Raji (cell line): ENCODE results near the gene TUBA3E.

ENCODE experiments used
- POLR2A ChIP-seq: IDR thresholded peaks from 2 replicates; pipeline ENCODE4 v1.6.1; 2011; ENCODE audit warnings: low read depth, low read length, control low read depth; ENCODE audit not compliant: insufficient read depth

The TUBA3E gene

GRCh38 chr2:130198343-130198742 is at the start of gene TUBA3E:
Gene TUBA3E, minus strand, starts transcription at chr2:130198439. Its CDS starts 79 bp downstream, at chr2:130198360.
- TF ChIP-seq POLR2A, result no peak

GRCh38 chr2:130246430-130246829 is 48.2 kb upstream of the TUBA3E start:
- no peak for TF ChIP-seq POLR2A

DNA sequence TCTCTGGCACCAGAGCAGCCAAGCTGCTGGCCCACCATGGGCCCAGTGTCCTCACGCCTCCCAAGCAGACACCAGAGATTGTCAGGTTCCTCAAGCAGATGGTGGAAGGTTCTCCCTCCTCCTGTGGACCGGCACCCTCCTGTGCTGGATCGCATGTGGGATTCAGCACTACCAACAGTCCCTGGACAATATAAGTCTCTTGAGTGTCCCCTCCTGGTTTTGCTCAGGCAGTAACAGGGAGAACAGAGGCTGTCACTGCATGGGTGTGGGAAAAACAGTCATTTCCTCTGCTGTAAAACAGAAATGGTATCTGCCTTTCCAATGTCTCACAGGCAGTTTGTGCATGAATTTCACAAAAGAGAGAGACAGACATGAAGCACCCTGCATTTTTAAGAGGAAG is 47.7 kb upstream of the TUBA3E start:
- no peak for TF ChIP-seq POLR2A

- no peak for TF ChIP-seq POLR2A
Observed at GRCh38 chr2:130243359-130243758, 45.1 kb upstream of the TUBA3E start.

- TF ChIP-seq POLR2A, result no peak
Observed at GRCh38 chr2:130241041-130241707, 42.9 kb upstream of the TUBA3E start.

- TF ChIP-seq POLR2A, result no peak
Observed at GRCh38 chr2:130231656-130232055, 33.4 kb upstream of the TUBA3E start.

GRCh38 chr2:130190237-130190636 is 8.0 kb downstream of the TUBA3E start:
- TF ChIP-seq POLR2A, result 0 out of 2 replicates have a peak, but pooled peaks have one; percentile 16

DNA sequence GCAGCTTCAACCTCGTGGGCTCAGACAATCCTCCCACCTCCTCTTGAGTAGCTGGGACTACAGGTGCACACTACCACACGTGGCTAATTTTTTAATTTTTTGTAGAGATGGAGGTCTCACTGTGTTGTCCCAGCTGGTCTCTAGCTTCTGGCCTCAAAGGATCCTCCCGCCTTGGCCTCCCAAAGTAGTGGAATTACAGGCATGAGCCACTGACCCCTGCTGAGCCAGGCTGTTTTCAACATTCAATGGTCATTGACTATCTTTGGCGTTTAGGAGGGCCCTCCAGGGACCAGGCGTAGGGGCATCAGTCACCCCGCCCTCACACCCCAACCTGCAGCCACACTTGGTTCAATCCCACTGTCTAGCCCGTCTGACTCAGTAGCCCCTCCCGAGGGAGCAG is 11.0 kb downstream of the TUBA3E start:
- TF ChIP-seq POLR2A, result no peak

DNA sequence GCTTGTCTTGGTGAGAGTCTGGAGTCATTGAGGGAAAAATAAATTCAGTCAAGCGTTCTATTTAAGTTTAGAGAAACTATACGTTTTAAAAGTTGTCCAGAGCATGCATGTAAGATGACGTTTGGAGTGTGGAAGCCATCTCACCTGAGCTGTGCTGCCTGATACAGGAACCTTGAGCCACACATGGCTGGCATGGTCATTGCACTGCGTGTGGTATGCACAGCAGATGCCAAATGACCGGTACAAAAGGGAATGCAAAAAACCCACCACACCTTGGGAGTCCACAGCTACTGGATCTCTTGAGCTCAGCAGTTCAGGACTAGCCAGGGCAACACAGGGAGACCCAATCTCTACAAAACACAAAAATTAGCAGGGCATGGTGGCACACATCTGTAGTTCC is 11.8 kb downstream of the TUBA3E start:
- TF ChIP-seq POLR2A, result no peak

- no peak for TF ChIP-seq POLR2A
Observed at GRCh38 chr2:130185896-130186295, 12.3 kb downstream of the TUBA3E start.

DNA sequence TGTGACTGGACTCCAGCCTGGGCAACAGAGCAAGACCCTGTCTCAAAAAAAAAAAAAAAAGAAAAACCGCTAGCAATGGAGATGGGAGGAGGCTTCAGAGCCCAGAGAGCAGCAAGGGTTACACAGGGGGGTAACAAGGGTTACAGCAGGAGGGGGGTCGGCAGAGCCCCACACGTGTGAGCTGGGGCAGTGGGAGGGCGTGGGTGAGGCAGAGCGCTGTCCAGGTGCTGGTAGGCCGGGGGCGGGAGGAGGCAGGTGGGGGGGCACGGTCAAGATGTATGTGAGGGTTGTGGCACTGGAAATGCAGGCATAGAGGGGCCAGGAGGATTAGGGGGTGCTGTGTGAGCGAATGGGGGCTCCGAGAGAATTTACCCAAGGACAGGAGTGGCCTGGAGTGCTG is 12.8 kb downstream of the TUBA3E start:
- TF ChIP-seq POLR2A, result no peak

- no peak for TF ChIP-seq POLR2A
Observed at GRCh38 chr2:130183512-130184373, 14.5 kb downstream of the TUBA3E start.

DNA sequence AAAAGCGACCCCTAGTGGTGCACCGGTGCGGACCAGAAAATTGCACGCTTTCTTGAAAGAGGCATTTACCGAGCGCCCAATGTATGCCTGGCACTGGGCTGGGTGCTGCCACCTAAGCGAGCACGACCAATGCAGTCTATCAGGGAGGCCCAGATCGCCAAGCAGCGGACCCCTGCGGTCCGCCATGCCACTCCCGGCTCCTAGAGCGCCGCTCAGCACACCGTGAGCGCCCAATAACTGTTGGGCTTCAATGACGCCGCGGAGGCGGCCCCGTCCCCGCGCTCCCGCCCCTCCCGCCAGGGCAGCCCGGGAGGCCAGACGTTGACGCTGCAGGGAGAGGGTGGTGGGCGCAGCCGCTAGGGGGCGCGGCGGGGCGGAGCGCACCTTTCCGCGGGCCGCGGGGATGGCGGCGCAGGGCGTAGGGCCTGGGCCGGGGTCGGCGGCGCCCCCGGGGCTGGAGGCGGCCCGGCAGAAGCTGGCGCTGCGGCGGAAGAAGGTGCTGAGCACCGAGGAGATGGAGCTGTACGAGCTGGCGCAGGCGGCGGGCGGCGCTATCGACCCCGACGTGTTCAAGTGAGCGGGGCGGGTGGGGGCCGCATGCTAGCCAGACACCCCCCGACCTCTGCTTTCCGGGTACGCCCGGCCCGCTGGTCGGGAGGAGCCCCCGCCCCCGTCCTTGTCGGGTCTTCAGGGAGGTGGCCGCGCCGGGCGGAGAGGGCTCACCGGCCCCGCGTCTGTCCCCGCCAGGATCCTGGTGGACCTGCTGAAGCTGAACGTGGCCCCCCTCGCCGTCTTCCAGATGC is 16.2 kb downstream of the TUBA3E start, which contains the start of gene MZT2B:
MZT2B (plus strand) TSS at position 383 of the 803 bp plus-strand sequence; CDS start at position 404, 21 bp downstream.
- peak; percentile 65; the same call in 1 of the 2 replicates for TF ChIP-seq POLR2A

- peak; percentile 72 for TF ChIP-seq POLR2A
Observed at GRCh38 chr2:130181325-130181879, 16.8 kb downstream of the TUBA3E start, which contains the start of gene SMPD4. Gene SMPD4, minus strand, starts transcription at chr2:130181602. Its CDS starts 5,010 bp downstream, at chr2:130176592.

GRCh38 chr2:130169896-130170295 is 28.3 kb downstream of the TUBA3E start:
- no peak for TF ChIP-seq POLR2A

GRCh38 chr2:130165293-130166016 is 32.8 kb downstream of the TUBA3E start:
- no peak for TF ChIP-seq POLR2A
